Stimulated activated CD8-positive, alpha-beta memory T cell treated with anti-CD3 and anti-CD28 coated beads, Interleukin-12 subunit alpha, Interleukin-12 subunit beta, amount 100 ng/mL, for 1 hour (primary cell): ENCODE measurements around the gene SH3BP4.

ENCODE experiments used
- DNase-seq: peaks from one replicate; pipeline ENCODE4 v3.0.0-alpha.2; 2020; ENCODE audit warnings: low read depth

Gene SH3BP4

DNA sequence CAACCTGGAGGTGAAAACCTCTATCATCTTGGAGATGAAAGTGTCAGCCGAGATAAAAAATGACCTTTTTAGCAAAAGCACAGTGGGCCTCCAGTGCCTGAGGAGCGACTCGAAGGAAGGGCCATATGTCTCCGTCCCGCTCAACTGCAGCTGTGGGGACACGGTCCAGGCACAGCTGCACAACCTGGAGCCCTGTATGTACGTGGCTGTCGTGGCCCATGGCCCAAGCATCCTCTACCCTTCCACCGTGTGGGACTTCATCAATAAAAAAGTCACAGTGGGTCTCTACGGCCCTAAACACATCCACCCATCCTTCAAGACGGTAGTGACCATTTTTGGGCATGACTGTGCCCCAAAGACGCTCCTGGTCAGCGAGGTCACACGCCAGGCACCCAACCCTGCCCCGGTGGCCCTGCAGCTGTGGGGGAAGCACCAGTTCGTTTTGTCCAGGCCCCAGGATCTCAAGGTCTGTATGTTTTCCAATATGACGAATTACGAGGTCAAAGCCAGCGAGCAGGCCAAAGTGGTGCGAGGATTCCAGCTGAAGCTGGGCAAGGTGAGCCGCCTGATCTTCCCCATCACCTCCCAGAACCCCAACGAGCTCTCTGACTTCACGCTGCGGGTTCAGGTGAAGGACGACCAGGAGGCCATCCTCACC, 90.2 kb downstream of the SH3BP4 start:
- no peak for DNase-seq

GRCh38 chr2:235042576-235043515, 91.0 kb downstream of the SH3BP4 start:
- no peak for DNase-seq

DNA sequence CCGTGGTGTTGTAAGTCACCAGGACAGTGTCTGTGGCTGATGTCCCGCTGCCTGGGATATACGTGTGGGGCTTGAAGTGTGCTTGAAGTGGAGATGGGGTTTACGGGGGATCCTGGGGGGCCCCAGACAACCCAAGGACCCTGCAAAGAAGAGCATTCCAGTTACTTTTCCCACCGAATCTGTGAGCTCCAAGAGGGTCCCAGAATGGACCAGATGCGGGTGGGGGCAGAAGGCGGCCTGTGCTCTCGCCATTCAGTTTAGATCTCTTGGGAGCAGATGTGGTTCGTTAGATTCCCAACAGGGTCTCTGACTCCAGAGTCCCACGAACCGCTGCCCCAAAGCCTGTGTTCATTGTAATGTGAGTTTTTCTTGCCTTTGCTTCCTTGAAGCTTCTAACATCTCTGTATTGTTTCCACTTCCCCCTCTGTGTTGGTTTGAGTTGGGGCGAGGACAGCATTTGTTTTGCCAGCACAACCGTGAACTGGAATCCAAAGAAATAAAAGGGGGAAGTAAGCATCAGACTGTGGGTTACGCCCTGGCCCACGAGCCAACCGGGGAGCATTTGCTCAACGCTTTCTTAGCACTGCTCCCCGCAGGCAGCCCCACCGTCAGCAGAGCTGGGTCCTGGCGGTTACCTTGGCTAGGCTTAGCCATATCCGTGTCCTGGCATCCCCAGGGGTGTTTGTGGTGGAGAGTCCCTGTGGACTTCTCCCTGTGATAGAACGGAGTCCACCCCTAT, 92.1 kb downstream of the SH3BP4 start:
- DNase-seq, result no peak

DNA sequence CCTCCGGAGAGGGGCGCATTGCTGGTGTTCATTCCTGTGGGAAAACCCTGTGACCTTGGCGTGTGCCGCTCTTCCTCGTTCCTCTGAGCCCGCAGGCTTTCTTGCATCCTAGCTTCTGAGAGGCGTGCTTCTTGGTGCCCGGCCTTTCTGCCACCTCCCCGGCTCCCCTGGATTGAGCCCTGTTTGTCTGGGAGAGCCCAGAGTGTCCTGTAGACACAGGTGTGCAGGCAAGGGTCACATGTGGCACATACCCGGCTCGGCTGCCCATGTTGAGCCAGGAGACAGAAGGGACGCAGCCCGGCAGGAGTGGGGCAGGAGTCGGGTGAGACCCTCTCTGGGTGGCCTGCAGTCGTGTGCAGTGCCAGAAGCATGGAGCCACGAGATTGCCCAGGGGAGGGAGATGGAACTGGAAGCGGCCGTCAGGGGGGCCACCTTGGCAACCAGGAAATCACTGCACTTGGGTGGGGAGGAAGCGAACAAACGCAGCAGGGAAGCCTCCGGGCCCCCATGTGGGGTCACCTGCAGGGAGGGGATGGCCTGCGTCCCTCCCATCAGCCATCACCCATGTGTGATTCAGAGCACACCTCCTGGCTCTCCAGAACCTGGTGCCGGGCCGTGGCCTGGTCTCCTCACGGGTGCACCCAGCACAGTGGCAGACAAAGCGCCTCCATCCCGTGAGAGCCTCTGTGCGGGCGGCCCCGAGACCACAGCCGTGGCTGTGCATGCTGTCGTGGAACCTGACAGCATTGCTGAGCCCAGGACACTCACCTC, 92.9 kb downstream of the SH3BP4 start:
- no peak for DNase-seq

DNA sequence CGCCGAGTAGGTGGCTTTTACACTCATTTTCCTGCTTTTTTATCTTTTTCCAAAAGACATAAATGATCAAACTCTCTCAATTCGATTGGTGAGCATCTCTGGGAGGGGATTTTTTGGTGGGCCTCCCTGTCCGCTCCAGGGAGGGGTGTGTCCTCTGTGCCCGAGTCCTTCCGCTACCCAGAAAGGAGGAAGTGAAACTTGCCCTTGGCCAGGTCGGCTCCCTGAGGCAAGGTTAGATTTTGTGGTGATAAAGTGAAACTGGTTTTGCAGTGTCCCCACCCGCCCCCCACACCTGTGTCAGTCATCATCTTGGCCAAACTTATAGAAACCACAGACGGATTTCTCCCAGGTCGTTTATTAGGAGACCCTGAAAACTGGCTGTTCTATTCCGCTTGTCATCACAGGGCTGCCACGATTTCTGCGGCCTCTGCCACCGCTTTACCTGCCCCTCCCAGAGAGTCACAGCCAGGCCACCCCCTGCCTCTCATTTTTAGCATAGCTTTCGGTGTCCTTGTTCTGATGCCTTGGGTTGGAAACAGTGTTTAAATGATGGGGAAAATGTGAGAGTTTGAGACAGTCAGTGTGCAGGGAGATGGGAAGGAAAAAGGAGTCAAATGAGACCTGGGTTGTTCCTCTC, 93.6 kb downstream of the SH3BP4 start:
- DNase-seq, result no peak

- no peak for DNase-seq
These were observed 94.1 kb downstream of the SH3BP4 start for GRCh38 chr2:235045973-235046343.

- no peak for DNase-seq
These were observed 94.8 kb downstream of the SH3BP4 start for GRCh38 chr2:235046589-235046988.

GRCh38 chr2:235047171-235048160, 95.6 kb downstream of the SH3BP4 start:
- DNase-seq, result no peak

DNA sequence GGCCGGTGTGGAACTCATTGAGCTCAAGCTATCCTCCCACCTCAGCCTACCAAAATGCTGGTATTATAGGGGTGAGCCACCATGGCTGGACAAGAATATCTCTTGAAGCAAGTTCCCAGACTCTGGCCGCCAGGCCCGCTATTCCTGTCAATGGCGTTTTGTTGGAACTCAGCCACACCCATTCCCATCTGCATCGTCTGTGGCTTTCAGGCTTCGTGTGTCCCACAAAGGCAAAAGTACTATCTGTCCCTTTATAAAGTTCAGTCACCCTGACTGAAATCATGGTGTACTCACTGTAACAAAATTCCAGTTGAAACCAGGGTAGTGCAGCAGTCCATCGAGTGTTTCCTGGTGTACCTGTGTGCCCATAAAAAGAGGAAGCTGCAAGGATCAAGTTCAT, 96.7 kb downstream of the SH3BP4 start:
- DNase-seq, result no peak

- no peak for DNase-seq
These were observed 97.3 kb downstream of the SH3BP4 start for GRCh38 chr2:235049069-235049468.

DNA sequence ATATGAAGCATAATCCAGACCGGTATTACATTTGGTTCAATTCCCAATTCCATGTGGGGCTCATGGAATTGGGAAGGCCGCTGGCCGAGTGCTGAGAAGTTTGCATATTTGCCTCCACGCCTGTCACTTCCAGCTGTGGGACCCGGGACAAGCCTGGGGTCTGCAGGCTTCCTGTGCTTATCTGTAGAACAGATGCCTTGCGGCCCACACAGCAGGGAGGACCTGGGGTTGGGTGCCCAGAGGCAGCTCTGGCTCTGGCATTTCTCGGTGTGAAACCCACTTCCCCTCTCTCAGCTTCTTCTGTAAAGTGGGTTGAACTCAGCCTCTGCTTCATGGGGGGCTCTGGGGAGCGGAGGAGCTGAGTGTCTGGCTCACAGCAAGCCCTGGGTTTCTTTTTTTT, 97.9 kb downstream of the SH3BP4 start:
- DNase-seq, result no peak

DNA sequence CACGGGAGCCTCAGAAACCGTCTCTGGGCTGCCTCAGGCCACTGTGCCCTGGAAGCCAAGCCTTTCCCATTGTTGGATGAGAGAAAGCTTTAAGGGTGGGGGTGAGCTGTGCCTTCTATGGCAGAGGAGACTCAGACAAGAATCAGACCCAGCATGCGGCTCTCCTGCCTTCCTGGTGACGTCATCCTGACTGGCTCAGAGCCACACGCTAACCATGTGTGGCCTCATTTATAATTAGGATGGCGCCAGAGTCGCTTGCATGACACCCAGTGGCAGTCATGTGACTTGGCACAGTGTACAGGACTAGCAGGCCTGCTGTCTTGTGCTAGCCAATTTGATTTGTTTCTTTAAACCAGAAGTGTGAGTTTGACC, 99.1 kb downstream of the SH3BP4 start:
- DNase-seq, result no peak

- DNase-seq, result no peak
These were observed 99.8 kb downstream of the SH3BP4 start for GRCh38 chr2:235051436-235052260.

GRCh38 chr2:235052514-235053354, 100.9 kb downstream of the SH3BP4 start:
- DNase-seq, result no peak

DNA sequence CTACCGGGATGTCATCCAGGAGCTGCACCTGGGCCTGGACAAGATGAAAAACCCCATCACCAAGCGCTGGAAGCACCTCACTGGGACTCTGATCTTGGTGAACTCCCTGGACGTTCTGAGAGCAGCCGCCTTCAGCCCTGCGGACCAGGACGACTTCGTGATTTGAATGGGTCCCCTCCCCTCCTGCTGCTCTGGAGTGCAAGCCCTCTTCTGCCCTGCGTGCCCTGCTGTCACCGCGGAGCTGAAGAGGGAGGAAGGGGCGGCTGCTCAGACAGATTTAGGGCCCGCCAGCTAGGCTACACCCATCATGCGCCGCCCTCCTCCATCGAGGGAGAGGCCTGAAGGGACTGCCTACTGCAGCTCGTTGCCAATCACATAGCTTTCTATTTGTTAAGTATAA, 101.8 kb downstream of the SH3BP4 start:
- no peak for DNase-seq

DNA sequence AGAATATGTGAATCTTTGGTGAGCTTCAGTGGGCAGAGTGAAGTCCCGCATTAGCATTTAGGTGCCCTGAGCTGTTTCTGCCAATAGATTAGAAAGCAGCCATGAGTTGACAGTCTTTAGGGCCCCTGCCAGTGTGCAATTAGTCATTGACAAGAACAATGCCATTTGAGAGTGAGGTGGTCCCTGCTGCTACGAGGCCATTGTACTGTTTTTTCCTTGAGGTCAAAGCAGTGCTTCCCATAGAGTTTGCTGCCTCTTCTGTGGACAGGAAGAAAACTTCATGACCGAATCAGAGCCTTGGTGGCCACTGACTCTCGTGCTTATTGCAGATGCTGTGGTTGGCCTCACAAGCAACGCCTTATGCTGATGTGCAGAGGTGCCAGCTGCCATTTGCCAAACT, 102.7 kb downstream of the SH3BP4 start:
- DNase-seq, result no peak

DNA sequence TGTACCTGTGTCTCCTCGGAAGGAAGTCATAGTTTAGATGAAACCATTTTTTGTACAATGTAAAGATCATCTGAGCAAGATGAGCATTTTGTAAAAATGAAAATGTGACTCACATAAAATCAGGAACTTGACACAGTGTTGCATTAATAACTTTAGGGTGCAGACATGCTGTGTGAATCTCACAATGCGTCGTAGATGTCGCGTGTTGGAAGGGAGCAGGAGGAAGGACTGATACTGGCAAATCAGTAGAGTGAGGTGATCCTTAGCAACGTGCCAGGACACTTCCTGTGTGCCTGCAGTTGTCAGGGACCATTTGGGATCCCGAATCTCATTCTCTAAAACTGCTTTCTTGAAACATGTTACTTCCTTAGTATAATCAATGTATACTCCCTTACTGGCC, 103.1 kb downstream of the SH3BP4 start:
- no peak for DNase-seq

DNA sequence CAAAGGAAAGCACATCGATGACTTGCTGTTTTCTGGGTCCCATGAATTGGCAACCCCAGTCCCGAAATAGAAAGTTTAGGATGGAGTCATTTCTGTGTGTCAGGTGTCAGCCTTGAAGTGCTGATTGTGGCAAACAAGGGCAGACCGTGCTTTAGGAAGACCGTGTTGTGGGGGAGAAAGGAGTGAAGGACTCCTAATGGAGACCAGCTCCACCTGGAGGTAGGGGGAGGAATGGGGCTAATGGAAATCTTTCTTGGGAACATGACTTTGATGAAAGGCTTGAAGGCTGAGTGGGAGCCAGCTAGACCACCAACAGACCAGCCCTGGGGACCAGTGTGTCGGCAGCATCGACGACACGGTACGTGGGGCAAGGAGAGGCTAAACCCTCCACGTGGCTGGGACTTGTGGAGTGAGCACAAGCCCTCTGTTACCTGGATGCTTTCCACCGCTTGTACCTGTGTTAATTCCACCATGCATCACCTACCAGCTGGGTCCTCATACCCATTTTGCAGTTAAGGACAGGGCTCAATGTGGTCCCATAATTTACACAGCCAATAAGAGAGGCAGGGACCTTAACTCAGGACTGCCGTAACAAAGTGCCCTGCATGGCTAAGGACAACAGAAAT, 104.2 kb downstream of the SH3BP4 start:
- no peak for DNase-seq
